ENCODE measurements around the gene DEFB113.
"Not testable (repeated sequence)": the region's sequence is repeated elsewhere in the genome, so short reads cannot be mapped to it uniquely, and the experiment has no call there.

Gene DEFB113

GRCh38 chr6:49969605-49970004 lies at the start of gene DEFB113:
Gene DEFB113 (minus strand): TSS chr6:49969625. CDS start chr6:49969625, 0 bp downstream.
- no peak for DNase-seq

- DNase-seq: no peak
Measured at GRCh38 chr6:50007819-50008218, 38.4 kb upstream of the DEFB113 start.

DNA sequence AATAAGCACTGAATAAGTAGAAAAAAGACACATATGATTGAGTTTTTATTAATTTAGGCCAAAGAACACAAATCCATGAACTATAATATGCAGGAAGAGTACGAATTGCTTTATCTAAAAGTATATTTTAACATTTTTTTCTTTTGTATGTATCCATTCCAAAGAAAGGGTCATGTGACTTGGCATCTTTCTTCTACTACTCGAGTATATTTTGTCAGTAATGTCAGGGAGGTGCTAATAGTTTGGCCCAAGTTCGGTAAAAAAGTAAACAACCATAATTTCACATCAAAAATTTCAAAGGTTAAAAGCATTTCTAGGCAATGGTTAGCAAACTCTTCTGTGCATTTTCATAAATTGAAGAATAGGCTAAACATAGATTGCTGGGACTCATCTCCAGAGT lies 33.7 kb upstream of the DEFB113 start:
- no peak for DNase-seq

- no peak for DNase-seq
Measured at GRCh38 chr6:49995278-49995677, 25.9 kb upstream of the DEFB113 start.

DNA sequence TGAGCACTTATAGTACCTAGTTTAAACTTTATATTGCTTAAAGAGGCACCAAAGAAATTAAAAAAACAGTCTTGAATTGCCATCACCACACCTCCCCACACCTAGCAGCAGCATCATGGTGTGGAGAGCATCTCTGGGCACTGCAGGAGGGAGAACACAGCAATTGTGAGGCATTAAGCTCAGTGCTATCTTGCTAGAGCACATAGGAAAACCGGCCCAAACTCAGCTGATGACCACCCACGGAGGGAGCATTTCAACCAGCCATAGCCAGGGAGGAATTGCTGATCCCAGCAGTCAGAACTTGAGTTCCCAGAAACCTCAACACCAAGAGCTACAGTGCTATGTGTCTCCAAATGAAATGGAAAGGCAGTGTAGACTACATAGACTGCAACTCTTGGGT lies 19.5 kb upstream of the DEFB113 start:
- no peak for DNase-seq

GRCh38 chr6:49987749-49988148 lies 18.3 kb upstream of the DEFB113 start:
- DNase-seq: no peak

DNA sequence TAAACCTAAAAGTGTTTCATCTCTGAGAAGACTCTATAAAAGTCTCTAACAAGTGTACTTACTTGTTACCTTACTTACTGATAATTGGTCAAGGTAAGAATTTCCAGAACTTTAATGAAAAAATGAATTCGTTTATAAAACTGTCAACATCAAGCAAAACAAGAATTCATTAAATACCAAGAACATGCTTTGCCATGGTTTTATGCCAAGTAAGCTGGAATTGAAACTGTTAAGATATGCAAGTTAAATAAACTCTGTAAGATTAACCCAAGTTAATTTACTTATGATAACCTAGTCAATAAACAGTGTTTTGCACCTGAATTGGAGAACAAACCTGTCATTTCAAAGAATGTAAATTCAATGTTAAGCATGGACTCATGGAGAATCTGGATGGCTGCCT lies 17.1 kb upstream of the DEFB113 start:
- DNase-seq: no peak

GRCh38 chr6:49982046-49982445 lies 12.6 kb upstream of the DEFB113 start:
- no peak for DNase-seq

DNA sequence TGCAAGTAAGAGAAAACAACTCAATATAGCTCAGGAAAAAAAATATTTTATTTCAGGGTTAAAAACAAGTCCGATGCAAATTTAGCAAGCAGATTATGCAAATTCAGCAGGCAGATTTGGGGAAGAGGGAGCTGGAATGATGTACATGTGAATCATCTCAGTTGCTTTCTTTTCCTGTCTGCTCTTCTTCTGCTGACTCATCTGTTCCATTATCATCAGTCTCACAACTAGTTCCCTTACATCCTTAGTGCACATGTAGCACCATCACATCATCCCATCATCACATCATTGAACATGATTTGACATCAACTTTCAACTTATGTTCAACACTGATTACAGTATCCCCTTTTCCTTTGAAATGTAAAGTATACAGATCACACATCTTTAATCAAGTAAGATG lies 11.5 kb upstream of the DEFB113 start:
- no peak for DNase-seq

- no peak for DNase-seq
Measured at GRCh38 chr6:49979584-49979983, 10.2 kb upstream of the DEFB113 start.

DNA sequence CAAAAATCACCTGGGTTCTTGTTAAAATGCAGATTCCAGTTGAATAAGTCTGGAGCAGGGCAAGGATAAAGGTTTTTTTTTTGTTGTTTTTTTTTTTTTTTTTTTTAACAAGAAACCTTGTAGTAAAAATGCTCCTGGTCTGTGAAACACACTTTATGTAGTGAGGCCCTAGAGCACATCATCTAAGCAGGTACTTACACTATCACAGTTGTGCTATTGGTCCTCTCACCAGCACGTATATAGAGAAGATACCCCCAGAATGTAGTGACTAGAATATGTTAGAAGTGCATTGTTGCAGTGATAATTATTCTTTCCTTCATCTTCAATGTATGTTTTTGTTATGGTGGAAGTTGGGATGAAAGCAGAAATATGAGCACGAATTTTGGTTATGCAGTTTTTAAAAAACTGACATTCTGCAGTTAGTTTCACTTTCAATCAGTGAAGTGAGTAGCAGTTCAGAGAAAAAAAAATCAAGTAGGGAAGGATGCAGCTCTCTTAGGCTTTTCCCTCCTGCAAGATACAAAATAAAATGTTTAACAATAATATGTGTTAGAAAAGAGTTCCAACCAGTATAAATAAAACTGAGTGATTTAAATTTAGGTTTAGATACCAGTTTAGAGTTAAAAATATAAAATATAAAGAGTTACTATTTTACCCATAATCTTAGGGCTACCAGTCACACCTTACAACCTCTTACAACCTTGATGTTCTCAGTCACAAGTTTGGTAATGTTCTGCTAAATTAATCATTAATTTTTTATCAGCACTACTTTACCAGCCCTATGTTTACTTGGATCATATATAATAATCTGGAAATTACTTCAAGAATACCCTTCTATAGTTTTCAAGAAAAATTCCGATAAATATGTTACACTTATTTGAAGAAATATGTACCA lies 9.2 kb upstream of the DEFB113 start:
- DNase-seq: no peak

DNA sequence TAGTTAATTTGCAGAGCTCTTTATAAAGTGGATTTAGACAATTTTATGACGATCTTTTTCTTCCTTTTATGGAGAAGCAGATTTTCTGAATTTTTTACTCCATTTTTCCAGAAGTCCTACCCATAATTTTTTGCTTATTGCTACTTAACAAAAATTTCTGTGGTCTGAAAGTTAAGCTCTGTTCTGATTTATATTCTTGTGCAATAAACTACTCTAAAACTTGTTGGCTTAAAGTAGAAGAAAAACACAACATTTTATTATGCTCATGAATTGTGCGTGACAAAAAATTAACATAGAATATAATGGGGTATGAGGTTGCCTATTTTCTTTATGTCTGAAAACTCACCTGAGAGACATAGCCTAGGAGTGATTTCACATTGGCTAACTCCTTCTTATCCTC lies 2.6 kb downstream of the DEFB113 start:
- DNase-seq: no peak

- DNase-seq: no peak
Measured at GRCh38 chr6:49966334-49966733, 3.1 kb downstream of the DEFB113 start.

GRCh38 chr6:49964064-49964463 lies 5.4 kb downstream of the DEFB113 start, which contains the start of gene DEFB114:
Gene DEFB114 (minus strand): TSS chr6:49964164. CDS start chr6:49964105, 59 bp downstream.
- DNase-seq: no peak

DNA sequence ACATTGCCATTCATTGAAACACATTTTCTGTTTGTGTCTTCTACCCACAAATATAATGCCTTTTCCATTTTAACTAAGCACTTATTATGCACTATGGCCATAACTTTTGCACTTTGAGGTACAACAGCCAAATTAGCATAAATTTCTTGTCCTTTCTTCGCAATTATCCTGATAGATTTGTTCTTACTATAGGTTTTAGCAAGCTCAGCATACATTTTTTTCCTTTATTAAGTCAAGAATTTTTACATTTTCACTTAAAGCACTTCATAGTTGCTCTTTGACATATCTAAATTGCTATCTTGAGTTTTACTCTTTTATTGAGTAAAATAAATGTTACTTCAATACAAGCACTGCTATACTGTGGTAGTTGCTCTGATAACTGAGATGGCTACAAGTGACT lies 11.2 kb downstream of the DEFB113 start:
- DNase-seq: no peak

- no peak for DNase-seq
Measured at GRCh38 chr6:49955847-49956246, 13.6 kb downstream of the DEFB113 start.

DNA sequence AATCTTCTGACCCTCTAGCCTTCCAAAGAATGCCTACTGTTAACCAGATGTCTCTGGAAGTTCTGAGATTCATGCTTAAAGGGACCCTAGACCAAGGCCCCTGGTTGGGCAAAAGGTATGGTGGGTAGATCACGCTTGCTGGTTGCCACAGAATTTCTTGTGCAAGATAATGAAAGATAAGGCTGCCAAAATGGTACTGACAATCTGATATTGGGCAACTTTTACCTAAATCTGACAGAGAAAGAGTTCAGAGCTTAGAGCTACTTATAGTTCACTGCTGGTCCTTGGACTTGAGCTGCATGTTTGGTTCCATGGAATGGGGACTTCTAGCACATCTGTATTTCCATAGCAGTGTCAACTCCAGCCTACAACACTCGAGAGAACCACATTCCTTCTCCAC lies 17.5 kb downstream of the DEFB113 start:
- no peak for DNase-seq

- no peak for DNase-seq
Measured at GRCh38 chr6:49950415-49950751, 19.0 kb downstream of the DEFB113 start.

DNA sequence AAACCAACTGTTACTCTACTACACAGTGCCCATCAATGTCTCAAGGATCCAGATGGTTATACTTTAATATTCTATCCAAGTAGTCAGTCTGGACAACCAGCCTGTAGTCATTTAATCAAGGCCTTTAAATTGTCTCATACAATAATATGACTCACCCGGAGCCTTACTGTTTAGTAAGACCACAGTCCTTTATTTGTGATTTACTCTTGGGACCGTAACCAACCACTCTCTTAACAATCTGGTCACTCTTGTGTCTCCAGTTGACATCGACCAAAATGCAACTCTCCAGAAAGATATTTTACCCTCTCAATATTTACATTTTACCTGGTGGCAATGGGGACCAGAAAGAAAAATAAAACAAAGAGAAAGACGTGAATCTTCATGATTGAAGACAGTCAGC lies 20.4 kb downstream of the DEFB113 start:
- DNase-seq: no peak

- DNase-seq: no peak
Measured at GRCh38 chr6:49946835-49947234, 22.6 kb downstream of the DEFB113 start.

DNA sequence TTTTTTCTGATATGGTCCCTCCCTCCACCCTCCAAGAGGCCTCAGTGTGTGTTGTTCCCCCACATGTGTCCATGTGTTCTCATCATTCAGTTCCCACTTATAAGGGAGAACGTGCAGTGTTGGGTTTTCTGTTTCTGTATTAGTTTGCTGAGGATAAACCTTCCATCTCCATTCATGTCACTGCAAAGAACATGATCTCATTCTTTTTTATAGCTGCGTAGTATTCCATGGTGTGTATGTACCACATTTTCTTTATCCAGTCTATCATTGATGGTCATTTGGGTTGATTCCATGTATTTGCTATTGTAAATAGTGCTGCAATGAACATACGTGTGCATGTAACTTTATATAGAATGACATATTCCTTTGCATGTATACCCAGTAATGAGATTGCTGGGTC lies 25.4 kb downstream of the DEFB113 start:
- not testable (repeated sequence) for DNase-seq

DNA sequence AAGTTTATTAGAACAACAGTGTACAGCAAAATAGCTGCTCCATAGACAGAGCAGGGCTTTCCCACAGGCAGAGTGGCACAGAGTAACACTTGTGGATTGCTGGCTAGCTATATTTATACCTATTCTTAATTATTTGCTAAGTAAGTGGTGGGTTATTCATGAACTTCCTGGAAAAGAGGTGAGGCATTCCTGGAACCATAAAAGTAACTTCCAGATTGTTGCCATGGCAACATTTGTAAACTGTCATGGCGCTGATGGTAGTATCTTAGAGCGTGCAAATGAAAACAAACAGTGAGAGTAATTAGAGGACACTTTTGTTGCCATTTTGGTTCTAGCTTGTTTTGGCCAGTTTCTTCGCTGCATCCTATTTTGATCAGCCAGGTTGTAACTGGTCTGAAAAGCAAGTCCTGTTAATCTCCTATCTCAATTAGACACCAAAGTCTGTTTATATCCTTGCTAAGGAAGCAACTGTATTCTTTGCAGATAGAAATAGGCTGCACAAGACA lies 29.4 kb downstream of the DEFB113 start:
- no peak for DNase-seq

DNA sequence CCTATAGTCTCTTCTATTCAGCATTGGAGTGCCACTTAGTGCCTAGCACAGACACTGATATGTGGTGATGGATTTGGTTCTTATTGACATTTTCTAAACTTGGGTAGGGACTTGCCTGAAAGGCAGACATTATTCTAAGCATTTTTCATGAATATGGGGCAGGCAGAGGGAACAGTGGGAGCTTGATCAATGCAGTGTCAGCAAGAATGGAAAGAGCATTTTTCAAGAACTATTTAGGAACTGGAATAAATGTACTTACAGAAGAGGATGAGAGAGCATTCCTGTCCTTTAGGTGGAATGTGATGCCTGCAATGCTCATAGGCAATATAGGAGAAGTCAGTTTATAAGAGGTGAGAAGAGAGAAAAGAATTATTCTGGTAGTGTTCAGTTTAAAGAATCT lies 31.6 kb downstream of the DEFB113 start:
- DNase-seq: no peak

GRCh38 chr6:49937017-49937416 lies 32.4 kb downstream of the DEFB113 start:
- DNase-seq: no peak

DNA sequence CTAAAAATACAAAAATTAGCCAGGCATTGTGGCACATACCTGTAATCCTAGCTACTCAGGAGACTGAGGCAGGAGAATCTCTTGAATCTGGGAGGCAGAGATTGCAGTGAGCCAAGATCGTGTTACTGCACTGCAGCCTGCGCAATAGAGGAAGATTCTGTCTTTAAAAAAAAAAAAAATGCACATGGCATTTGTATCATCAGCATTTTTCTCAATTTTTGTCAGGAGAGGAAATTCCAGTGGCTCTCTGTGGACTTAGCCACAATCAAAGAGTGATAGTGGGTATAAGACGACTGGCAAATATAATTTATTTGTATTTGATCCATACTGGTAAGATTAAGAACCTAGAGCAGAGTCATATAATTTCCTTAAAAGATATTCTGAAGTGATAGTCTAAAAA lies 34.0 kb downstream of the DEFB113 start:
- DNase-seq: no peak

All from CD4-positive, alpha-beta T cell treated with Interleukin-1 beta for 1 hour (primary cell).